ENCODE data around the gene JMJD8. TPM values are rescaled to one million over a fixed set of nuclear protein-coding genes. Genes with fewer than 3 reads are reported as not detected.

Gene JMJD8
- total and polyA plus RNA-seq, 2 donors (not counting 1 experiment from before 2014, with no cell fraction given), result 23.8 to 31.5 TPM

DNA sequence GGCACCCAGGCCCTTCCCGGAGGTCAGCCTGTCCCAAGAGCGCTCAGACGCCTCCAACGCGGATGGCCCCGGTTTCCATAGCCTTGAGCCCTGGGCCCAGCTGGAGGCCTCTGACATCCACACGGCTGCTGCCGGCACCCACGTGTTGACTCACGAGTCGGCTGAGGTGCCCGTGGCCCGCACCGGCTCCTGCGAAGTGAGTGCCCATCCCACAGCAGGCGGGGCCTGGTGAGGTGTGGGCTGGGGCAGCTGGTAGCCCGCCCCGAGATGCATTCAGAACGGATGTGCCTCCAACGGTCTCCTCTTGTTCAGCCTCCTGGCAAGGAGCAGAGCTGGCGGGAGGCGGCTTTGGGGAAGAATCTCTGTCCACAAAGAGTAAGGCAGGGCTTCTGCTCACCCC, 32.3 kb downstream of the JMJD8 start:
- no peak overlapping the region for H3K4me3 ChIP-seq (replicated peaks in 1 of 4; ENCODE audit: control extremely low read depth in 1 of 4, insufficient read depth in 1 of 4, low read depth in 3 of 4, low read length in 4 of 4)
- H4K20me1 ChIP-seq (ENCODE audit: control insufficient read depth, extremely low read depth, insufficient read depth, low read length), result no peaks in the 10 kb centered on the region
- H3K9me3 ChIP-seq (ENCODE audit: control insufficient read depth, insufficient read depth, low read depth, low read length), result no peaks in the 10 kb centered on the region
- DNase-seq (ENCODE audit: low read depth in 2 of 2), result no peak
- peaks cover 6% of the 10 kb centered on the region for H3K79me2 ChIP-seq (ENCODE audit: control insufficient read depth, insufficient read depth, low read length)
- peaks cover 8% of the 10 kb centered on the region for H3K36me3 ChIP-seq (ENCODE audit: control insufficient read depth, insufficient read depth, low read length)
- no peak overlapping the region for H3K4me2 ChIP-seq (ENCODE audit: extremely low read depth, insufficient read depth, low read length)
- TF ChIP-seq, protein P1, sequence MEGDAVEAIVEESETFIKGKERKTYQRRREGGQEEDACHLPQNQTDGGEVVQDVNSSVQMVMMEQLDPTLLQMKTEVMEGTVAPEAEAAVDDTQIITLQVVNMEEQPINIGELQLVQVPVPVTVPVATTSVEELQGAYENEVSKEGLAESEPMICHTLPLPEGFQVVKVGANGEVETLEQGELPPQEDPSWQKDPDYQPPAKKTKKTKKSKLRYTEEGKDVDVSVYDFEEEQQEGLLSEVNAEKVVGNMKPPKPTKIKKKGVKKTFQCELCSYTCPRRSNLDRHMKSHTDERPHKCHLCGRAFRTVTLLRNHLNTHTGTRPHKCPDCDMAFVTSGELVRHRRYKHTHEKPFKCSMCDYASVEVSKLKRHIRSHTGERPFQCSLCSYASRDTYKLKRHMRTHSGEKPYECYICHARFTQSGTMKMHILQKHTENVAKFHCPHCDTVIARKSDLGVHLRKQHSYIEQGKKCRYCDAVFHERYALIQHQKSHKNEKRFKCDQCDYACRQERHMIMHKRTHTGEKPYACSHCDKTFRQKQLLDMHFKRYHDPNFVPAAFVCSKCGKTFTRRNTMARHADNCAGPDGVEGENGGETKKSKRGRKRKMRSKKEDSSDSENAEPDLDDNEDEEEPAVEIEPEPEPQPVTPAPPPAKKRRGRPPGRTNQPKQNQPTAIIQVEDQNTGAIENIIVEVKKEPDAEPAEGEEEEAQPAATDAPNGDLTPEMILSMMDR (conservative IDR thresholded peaks at IDR 0.05 in 1 of 2, IDR thresholded peaks at IDR 0.05 in 1 of 2; ENCODE audit: low read depth in 1 of 2, low read length in 2 of 2), result no peak
- TF ChIP-seq EZH2 (IDR thresholded peaks at IDR 0.05; ENCODE audit: low read length, missing control alignments), result no peak
- H2AFZ ChIP-seq (ENCODE audit: low read length), result no peak overlapping the region
- no peak overlapping the region for H3K9ac ChIP-seq (ENCODE audit: insufficient read depth, low read length)
- H3K27ac ChIP-seq (ENCODE audit: insufficient read depth, low read length), result no peak overlapping the region
- H3K4me1 ChIP-seq (ENCODE audit: control insufficient read depth, extremely low read depth, insufficient read depth, low read length), result peaks cover 7% of the 10 kb centered on the region
- no peaks in the 10 kb centered on the region for H3K27me3 ChIP-seq (ENCODE audit: control insufficient read depth, insufficient read depth, low read length)

DNA sequence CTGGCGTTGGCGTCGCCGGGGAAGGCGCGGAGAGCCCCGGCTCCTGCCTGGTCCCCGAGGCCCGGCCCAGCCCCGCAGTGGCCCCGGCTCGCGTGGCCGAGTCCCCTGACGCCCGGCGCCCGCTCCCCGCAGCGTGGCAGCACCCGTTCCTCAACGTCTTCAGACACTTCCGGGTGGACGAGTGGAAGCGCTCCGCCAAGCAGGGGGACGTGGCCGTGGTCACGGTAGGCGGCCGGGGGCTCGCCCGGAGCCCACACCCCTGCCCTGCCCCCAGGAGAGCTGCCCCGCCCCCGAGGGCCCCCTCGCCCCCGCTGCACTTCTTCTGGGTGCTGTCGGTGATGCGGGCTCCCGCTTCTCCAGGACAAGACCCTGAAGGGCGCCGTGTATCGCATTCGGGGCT, 34.5 kb downstream of the JMJD8 start:
- H4K20me1 ChIP-seq (ENCODE audit: control insufficient read depth, extremely low read depth, insufficient read depth, low read length), result no peaks in the 10 kb centered on the region
- peak overlapping the region in 3 of 4 experiments; percentile 58 to 74 (median 70) for H3K4me3 ChIP-seq (replicated peaks in 1 of 4; ENCODE audit: control extremely low read depth in 1 of 4, insufficient read depth in 1 of 4, low read depth in 3 of 4, low read length in 4 of 4)
- no peak for DNase-seq (ENCODE audit: low read depth in 2 of 2)
- peak overlapping the region; percentile 88 for H3K27ac ChIP-seq (ENCODE audit: insufficient read depth, low read length)
- no peaks in the 10 kb centered on the region for H3K27me3 ChIP-seq (ENCODE audit: control insufficient read depth, insufficient read depth, low read length)
- TF ChIP-seq, protein P1 (conservative IDR thresholded peaks at IDR 0.05 in 1 of 2, IDR thresholded peaks at IDR 0.05 in 1 of 2; ENCODE audit: low read depth in 1 of 2, low read length in 2 of 2), result no peak
- TF ChIP-seq EZH2 (IDR thresholded peaks at IDR 0.05; ENCODE audit: low read length, missing control alignments), result no peak
- H3K4me1 ChIP-seq (ENCODE audit: control insufficient read depth, extremely low read depth, insufficient read depth, low read length), result peaks cover 7% of the 10 kb centered on the region
- no peak overlapping the region for H2AFZ ChIP-seq (ENCODE audit: low read length)
- peaks cover 6% of the 10 kb centered on the region for H3K36me3 ChIP-seq (ENCODE audit: control insufficient read depth, insufficient read depth, low read length)
- peaks cover 6% of the 10 kb centered on the region for H3K79me2 ChIP-seq (ENCODE audit: control insufficient read depth, insufficient read depth, low read length)
- peak overlapping the region; percentile 79 for H3K4me2 ChIP-seq (ENCODE audit: extremely low read depth, insufficient read depth, low read length)
- H3K9ac ChIP-seq (ENCODE audit: insufficient read depth, low read length), result peak overlapping the region; percentile 83
- H3K9me3 ChIP-seq (ENCODE audit: control insufficient read depth, insufficient read depth, low read depth, low read length), result no peaks in the 10 kb centered on the region

DNA sequence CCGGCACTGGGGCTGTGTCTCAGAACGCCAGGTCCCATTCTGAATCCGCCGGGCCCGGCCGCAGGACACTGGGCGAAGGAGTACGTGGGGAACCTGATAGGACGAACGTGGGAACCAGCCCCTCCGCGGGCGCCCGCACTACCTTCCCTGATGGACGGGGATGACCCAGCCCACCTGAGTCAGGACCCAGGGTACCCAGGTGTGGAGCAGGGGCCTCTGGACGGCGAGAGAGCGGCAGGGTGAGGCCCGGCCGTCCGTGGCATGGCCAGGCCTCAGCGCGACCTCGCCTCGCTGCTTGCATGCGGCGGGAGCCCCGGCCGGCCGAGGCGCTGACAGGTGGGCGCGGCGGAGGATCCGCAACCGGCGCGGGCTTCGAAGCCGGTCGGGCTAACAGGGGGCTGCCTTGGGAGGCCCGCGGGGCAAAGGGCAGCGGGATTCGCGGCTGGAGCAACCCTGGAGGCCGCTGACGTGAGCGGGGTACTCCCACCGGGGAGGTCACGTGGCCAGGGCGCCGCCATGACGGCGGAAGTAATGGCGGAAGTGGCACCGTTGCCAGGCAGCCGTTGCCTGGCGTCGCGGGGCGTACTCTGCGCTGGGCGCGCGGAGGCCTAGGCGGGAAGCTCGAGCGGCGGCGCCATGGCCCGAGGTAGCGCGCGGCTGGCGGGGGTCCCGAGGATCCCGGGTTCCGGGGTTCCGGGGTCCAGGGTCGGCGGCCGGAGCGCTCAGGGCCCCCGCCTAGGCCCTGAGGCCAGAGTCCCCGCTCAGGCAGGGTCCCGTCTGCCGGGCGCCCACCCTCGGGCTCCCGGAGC, 35.1 kb downstream of the JMJD8 start, which contains the start of gene WDR90:
Gene WDR90 (plus strand): TSS at position 585 of the 809 bp plus-strand sequence. CDS start 52 bp downstream, at position 637.
- Histone ChIP-seq H3K9me3 (ENCODE audit: control insufficient read depth, insufficient read depth, low read depth, low read length) (no peaks in the 10 kb centered on the region), H3K27me3 (ENCODE audit: control insufficient read depth, insufficient read depth, low read length) (no peaks in the 10 kb centered on the region), H2AFZ (ENCODE audit: low read length) (peak within 1 kb of the TSS; percentile 14), H3K4me3 (replicated peaks in 1 of 4; ENCODE audit: control extremely low read depth in 1 of 4, insufficient read depth in 1 of 4, low read depth in 3 of 4, low read length in 4 of 4) (peak within 1 kb of the TSS; percentile 58 to 74 (median 68)), H3K36me3 (ENCODE audit: control insufficient read depth, insufficient read depth, low read length) (peaks cover 6% of the 10 kb centered on the region), H3K79me2 (ENCODE audit: control insufficient read depth, insufficient read depth, low read length) (peaks cover 6% of the 10 kb centered on the region), H3K27ac (ENCODE audit: insufficient read depth, low read length) (peak within 1 kb of the TSS; percentile 88), H3K9ac (ENCODE audit: insufficient read depth, low read length) (peak within 1 kb of the TSS; percentile 83), H4K20me1 (ENCODE audit: control insufficient read depth, extremely low read depth, insufficient read depth, low read length) (no peaks in the 10 kb centered on the region), H3K4me1 (ENCODE audit: control insufficient read depth, extremely low read depth, insufficient read depth, low read length) (peaks cover 7% of the 10 kb centered on the region), H3K4me2 (ENCODE audit: extremely low read depth, insufficient read depth, low read length) (peak within 1 kb of the TSS; percentile 98)
- peak; percentile 89 for DNase-seq (ENCODE audit: low read depth in 2 of 2)
- TF ChIP-seq, protein P1 (conservative IDR thresholded peaks at IDR 0.05 in 1 of 2, IDR thresholded peaks at IDR 0.05 in 1 of 2; ENCODE audit: low read depth in 1 of 2, low read length in 2 of 2), result no peak
- TF ChIP-seq EZH2 (IDR thresholded peaks at IDR 0.05; ENCODE audit: low read length, missing control alignments), result no peak
